ENCODE results near the gene DHX38.
A peak's percentile ranks its signal among the peaks of the same experiment; 100 is the strongest.

DHX38 gene

DNA sequence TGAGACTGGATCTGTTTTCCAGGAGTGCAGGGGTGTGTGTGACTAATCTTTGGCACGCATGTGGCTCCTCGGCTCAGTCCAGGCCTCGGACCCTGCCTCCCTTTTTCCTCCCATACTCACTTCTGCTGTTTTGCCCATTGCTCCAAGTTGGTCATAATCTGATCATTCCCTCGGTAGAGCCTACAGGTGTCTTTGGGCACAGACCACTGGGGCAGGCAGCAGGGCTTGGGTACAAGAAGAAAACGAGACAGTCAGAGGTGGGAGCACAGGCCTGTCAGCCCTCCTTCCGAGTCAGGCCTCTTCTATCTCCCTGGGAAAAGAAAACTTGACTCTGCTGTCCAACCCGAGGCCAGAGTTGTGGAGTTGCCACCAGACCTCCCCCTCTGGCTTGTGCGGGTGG, 29.8 kb downstream of the DHX38 start:
- no peak for DNase-seq

DNA sequence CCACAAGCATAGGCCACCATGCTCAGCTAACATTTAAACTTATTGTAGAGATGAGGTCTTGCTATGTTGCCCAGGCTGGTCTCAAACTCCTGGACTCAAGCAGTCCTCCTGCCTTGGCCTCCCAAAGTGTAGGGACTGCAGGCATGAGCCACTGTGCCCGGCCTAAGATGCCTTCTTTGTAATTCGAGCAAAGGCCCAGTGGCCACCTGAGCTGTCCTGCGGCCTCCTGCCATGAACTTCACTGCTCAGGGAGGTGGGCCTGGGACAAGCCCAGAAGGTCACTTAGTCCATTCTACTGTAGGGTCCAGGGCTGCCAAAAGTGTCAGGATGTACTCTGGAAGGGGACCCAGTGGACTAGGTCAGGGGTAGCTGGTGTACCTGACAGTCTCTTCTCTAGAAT, 30.5 kb downstream of the DHX38 start:
- no peak for DNase-seq

DNA sequence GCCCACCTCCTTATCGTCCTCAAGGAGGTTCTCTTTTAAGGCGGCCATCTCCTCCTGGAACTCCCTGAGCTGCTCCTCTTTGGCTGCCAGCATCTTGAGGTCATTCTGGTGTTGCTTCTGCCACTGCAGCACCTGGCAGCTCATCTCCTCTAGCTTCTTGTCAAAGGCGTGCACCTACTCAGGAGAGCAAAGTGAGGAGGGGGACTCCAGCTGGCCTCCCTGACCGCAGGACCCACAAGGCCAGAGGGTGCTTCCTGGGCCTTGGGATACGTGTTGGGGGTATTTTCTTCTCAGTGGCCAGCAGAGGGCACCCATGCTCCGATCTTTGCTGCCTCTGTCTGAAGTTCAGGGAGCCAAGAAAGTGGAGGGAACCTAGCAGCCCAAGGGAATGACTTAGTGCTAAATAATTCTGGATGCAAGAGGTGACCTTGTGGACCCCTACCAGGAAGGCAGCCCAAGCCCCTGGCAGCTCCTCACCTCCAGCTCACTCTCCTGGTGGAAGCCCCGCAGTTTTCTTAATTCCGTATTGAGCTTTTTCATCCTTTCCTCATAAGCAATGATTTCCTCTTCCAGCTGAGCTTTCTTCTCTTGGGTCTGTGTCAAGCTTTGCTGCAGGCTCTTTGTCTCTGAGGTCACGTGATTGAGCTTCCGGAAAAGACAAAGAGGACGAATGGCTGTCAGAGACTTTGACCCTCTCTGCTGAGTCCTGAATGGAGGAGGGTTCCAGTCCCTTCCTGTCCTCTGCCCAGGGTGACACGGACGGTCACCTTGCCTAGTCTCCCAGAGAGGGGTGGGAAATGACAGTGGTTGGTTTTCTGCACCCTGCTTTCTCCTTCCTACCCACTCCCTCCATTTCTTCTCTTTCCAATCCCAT, 31.4 kb downstream of the DHX38 start:
- peak; percentile 71 for DNase-seq

DNA sequence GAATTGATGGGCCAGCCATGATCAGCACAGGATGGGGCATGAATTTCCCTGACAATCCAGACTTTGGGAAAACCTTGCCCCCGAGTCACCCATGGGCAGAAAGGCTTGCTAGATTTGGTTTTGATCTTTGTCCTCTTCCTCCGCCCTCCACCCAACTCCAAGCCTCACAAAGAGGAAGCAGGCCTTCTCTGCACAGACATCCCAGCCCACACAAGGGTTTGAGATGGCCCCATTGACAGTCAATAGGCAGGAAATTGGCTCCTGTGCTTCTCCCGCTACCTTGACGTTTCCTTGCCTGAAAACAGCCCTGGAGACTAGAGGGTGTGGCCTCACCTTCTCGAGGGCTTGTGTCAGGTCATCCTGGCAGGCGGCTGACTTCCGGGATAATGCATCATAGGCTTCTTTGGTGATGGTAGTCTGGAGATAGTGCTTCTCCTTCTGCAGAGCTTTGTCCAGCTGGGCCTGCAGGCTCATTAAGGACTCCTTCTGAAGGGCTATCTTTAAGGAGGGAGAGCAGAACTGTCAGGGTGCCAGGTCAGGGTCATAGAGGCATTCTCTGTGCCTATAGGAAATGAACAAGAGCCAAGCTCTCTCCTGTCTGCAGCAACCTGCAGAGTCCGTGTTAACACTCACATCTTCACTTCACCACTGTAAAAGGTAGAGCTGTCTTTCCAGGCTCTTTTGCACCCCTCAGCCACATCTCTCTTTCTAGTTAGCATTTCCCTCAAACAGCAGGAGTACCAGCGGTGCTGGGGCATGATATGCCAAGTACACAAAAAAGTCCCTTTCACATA, 32.2 kb downstream of the DHX38 start:
- DNase-seq, result no peak

DNA sequence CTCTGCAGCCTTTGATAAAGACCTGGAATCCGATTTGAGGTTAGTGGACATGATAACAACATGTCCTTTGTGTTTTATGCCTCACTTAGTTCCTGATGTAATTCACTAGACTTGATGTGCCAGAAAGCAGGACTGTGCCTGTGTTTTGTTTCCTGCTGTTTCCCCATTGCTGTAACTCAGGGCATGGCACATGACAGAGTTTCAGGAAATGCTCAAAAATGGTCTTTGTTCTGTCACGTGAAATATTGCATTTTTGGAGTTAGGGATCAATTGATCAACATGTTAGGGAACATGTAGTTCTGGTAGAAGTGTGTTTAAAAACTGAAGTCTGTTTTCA, 32.8 kb downstream of the DHX38 start:
- no peak for DNase-seq

DNA sequence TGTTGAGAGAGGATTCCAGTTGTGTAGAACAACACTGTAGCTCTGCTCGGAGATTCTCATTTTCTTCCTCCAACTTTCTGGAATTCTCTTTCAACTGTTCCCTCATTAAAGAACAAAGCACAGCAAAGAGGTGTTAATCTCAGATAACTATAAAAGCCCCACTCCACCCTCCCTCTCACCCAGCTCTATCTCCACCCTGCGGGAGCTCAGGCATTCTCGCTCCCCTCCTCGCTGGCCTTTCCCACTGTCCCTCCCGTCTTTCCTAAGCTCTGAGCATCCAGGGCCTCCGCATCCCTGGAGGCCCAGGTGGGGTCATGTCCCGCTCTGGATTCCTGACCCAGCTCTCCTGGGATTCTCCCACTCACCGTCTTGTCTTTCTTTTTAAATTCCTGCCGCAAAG, 35.1 kb downstream of the DHX38 start:
- DNase-seq, result no peak

DNA sequence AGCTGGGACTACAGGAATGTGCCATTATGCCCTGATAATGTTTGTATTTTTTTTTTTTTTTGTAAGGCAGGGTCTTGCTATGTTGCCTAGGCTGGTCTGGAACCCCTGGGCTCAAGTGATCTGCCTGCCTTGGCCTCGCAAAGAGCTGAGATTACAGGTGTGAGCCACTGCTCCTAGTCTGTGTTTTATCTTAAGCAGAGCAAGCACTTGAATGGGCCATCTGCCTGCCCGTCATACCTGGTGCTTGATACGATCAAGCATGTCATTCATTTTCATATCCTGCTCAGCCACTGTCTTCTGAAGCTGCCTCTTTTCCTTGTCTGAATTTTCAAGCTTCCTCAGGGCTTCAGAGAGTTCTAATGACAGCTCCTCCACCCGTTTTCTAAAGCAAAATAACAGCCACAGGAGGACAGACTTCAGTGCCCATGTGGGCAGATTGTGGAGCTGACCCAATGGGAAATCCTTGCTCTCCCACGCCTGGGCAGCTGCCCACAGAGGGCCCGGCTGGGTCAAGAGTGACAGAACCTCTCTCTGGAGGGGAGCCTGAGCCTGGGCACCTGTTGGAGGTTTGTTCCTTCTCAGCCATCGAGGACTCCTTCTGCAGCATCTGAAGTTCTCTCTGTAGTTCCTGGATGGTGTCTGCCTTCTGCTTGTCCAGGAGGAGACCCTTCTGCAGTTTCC, 36.5 kb downstream of the DHX38 start:
- DNase-seq, result no peak

DNA sequence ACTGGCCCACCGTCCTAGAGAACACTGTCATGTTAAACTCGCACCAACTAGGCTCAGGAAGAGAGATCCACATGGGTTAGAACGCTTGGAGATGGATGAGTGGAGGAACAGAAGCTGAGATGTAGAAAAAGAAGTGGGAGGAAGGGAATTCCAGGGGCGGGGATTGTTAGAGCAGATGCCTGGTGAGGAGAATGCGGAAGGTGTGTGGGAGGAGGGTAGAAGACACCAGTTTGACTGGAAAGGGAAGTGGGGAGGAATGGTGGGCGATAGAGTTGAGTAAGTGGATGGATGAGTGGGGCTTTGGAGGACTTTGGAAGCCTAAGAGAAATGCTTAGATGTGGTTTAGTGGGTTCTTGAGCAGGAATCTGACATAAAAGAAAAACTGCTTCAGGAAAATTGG, 37.4 kb downstream of the DHX38 start:
- no peak for DNase-seq

DNA sequence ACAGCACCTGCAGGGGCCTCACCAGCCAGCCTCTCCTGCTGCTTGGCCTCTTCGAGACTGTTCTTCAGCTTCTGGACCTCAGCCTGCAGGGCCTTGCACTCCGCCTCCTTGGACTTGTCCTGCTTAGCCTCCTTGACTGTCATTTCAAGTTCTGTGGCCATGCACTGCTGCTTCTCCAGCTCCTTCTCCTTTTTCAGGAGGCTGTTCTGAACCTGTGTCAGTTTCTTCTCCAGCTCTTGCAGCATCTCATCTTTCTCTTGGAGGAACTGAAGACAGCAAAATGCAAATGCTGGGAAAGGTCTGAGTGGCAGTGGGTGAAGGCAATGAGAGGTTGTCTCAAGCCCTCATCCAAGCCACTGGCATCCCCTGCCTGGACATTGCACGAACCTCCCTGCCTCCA, 39.1 kb downstream of the DHX38 start:
- DNase-seq, result no peak

DNA sequence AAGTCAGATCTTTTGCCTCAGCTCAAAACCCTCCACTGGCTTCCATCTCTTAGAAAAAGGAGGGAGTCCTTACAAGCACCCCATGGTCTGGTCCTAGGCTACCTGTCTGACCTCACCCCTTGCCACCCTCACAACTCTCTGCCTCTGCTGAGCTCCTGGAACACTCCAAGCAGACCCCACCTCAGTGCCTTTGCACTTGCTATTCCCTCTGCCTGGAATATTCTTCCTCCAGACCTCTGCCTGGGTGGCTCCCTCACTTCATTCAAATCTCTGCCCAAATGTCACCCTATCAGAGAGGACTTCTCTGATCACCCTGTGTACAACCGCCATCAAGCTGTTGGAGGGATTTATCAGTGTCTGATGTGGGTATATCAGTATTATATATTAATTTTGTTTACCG, 40.9 kb downstream of the DHX38 start:
- no peak for DNase-seq

DNA sequence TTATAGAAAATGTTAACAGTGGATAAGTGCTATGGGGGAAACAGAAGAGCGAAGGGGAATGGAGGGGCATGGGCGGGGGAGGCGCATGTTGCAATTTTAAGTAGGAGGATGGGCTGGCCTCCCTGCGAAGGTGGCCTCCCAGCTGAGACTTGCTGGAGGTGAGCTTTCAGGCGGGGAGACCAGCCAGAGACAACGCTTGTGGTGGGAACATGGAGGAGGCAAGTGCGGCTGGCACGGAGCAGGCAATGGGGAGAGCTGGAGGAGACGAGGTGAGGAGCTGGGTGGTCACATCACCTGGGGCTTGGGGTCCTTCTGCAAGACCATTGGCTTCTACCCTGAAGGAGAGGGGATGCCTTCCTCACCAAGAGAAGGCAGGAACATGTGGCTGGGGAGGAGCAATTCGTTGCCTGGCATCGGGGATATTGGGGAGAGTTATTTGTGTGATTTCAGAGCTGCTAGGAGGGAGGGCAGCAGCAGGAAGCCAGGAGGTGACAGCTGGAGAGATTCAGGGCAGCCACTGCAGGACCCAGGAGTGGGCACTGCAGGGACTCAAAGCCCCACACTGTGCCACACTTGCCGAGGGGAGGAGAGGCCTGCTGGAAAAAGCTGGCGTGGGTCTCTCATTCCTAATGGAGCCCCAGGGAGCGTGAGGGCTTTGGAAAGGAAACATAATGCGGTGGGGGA, 43.9 kb downstream of the DHX38 start:
- no peak for DNase-seq

DNA sequence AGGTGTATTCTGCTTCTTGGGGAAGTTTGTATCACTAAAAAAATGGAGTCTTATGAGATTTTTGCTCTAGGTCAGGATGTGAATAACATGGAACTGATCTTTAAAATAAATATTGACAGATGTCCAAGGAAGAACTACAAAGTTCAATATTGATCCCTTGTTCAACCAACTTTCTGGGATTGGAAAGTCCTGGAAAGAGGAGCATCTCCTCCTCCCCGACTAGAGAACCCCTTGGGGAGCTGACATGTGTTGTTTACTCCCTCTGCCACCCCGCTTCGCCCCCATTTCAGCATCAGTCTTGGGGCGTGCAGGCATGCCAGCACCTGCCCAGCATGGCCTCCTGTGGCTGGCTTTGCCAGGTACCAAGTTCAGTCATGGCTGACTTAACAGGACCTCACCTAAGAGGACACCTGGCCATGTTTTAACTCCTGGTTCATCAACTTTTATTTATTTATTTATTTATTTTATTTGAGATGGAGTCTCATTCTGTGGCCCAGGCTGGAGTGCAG, 44.5 kb downstream of the DHX38 start:
- no peak for DNase-seq

DNA sequence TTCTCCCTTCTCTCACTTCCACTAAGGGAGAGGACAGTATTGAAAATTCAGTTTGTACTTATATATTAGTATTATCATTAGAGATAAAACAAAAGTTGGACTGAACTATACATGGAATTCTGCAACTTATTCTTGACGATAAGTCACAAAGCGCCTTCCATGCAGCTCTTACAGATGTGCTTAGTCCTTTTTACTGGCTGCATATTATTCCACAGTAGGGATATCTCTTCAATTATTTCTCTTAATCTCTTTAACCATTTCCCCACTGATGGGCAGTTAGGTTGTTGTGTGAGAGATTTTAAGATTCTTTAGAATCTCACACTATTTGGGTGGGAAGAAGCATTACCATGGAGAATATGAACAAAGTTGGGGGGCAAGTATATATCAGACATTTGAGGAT, 46.3 kb downstream of the DHX38 start:
- DNase-seq, result no peak

DNA sequence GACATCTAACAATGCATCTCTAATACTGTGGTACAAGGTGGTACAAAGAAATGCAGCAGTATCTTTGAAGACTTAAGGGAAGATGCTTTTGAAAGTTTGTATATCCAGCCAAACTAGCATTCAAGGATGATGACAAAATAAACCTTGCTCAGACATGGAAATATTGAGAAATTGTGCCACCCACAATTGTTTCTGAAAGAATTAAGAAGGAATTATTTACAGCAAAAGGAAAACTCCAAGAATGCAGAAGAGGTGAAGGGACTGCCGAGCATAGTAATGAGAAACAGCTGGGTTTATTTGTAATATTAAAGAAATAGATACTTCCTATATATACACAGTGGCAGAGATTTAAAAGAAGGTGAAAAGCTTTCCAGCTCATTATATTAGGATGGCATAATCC, 48.8 kb downstream of the DHX38 start:
- DNase-seq, result no peak

DNA sequence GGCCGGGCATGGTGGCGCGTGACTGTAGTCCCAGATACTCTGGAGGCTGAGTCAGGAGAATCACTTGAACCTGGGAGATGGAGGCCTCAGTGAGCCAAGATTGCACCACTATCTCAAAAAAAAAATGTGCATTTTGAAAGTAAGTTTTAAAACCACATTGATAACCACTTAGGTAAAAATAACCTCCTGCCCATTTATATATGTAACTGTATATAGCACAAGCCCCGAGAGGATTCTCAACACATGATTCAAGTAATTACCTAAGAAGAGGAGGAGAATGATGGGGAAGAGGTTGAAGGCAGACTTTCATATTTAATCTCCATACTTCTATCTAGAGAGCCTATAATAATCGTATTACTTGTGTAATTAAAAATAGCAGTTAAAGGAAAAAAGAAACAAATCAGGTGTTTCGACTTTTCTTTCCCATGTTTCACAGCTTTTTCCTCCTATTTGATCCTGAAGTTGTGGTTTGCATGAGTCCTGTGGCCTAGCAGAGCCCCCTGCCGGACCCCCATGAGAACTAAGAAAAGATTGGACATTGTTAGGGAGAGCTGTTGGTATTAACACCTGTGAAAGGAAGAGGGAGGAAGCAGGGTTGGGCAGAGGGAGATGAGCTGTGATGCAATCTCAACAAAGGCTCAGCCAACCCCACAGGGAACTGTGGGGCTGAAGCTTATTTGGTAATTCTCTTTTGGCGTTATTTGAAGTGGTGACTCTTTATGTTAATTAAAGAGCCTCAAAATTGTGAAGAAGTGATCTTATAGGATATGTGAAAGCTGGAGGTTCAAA, 56.2 kb downstream of the DHX38 start:
- DNase-seq, result no peak

DNA sequence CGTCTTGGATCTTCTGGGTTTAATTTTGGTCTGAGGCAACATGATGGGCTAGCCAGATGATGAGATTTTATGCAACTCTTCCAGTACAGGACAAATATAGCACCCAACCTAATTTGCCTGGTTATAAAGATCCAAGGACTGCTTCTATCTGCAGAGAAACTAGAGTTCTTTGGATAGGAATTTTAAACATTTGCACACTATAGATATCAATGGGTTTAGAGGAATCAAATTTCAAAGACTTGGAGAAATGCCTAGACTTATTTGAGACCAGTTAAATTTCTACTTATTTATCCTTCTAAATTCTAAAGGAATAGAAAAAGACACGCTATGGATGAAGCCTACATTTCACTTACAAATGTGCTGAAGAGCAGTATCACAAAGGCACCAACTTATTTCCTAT, 65.7 kb downstream of the DHX38 start:
- peak; percentile 14 for DNase-seq

DNA sequence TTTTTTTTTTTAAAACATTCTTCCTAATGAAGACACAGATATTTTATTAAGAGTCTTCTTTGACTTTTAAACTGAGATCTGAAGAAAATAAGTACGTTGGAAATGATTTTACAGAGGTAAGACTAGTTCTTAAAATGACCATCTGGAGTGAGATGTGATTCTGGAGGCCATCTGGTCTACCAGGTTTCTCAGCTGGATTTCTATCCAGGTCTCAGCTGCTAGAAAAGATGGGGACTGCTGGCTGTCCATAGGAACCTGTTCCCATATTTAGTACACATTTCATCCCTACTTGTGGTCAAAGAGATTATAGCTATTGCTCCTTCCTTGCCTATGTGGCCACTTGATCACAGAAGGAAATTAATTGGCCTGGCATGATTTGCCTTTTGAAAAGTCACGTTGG, 66.2 kb downstream of the DHX38 start:
- DNase-seq, result no peak

DNA sequence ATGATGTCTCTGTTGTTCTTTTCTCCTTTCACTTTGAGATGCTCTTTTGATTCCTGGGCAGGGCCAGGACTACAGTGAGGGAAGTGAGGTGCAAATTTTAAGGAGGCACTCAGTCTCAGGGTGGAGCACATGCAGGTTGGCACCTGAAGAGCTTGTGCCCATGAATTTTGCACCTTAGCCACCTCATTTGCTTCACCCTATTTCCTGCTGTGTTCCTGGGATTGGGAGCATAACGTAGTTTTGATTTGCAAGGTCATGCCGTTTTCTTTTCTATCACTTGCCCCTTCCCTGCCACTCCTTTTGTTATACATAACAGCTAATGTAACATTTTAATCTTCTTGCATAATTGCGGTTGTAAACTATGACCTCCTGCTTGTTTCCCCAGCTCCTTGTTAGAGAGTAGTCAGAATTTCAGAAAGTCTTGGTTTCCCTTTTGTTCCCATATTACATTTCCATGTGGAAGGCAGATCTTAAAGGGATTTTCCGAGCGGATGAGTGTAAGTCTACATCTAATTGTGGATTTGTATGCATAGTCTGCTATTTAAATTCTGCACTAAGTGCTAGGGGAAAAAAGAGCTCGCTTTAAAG, 68.6 kb downstream of the DHX38 start:
- DNase-seq, result no peak

All from fibroblast of skin of right quadriceps (primary cell).